H9 (cell line): ENCODE results near the gene WNT10A. TPM values are rescaled to one million over a fixed set of nuclear protein-coding genes. Genes with fewer than 3 reads are reported as not detected.

ENCODE experiments used
- DNase-seq: peaks from one replicate; pipeline ENCODE4 v3.0.0-alpha.2; 2017
- H2AFZ ChIP-seq: one replicate; pipeline ENCODE4 v1.6.1; 2013; ENCODE audit warnings: mild to moderate bottlenecking, low read length, control low read depth, moderate library complexity
- H2AK5ac ChIP-seq: 2 replicates; pipeline ENCODE4 v1.6.1; 2013; ENCODE audit warnings: low read length, control low read depth, mixed read lengths; ENCODE audit not compliant: insufficient read length
- H2BK120ac ChIP-seq: one replicate; pipeline ENCODE4 v1.6.1; 2013; ENCODE audit warnings: low read depth, mild to moderate bottlenecking, low read length, control low read depth, inconsistent platforms; ENCODE audit not compliant: poor library complexity, severe bottlenecking
- H2BK12ac ChIP-seq: 2 replicates; pipeline ENCODE4 v1.6.1; 2013; ENCODE audit warnings: low read length, control low read depth, mixed read lengths, low read depth; ENCODE audit not compliant: insufficient read length
- H2BK15ac ChIP-seq: 2 replicates; pipeline ENCODE4 v1.6.1; 2013; ENCODE audit warnings: low read depth, low read length, control low read depth
- H2BK20ac ChIP-seq: one replicate; pipeline ENCODE4 v1.6.1; 2013; ENCODE audit warnings: low read depth, mild to moderate bottlenecking, low read length, control low read depth, inconsistent platforms; ENCODE audit not compliant: poor library complexity, severe bottlenecking
- H2BK5ac ChIP-seq: 2 replicates; pipeline ENCODE4 v1.6.1; 2013; ENCODE audit warnings: low read length, control low read depth, mixed read lengths; ENCODE audit not compliant: insufficient read length
- H3K14ac ChIP-seq: 2 replicates; pipeline ENCODE4 v1.6.1; 2013; ENCODE audit warnings: low read length, control low read depth; ENCODE audit not compliant: insufficient read depth
- H3K18ac ChIP-seq: 2 replicates; pipeline ENCODE4 v1.6.1; 2013; ENCODE audit warnings: low read depth, mild to moderate bottlenecking, mixed read lengths, low read length, control low read depth; ENCODE audit not compliant: insufficient read length
- H3K23ac ChIP-seq: 2 replicates; pipeline ENCODE4 v1.6.1; 2013; ENCODE audit warnings: low read length, control low read depth, mixed read lengths, low read depth; ENCODE audit not compliant: insufficient read length
- H3K23me2 ChIP-seq: 2 replicates; pipeline ENCODE4 v1.6.1; 2013; ENCODE audit warnings: low read depth, mild to moderate bottlenecking, mixed read lengths, low read length, control low read depth; ENCODE audit not compliant: insufficient read length, poor library complexity, severe bottlenecking
- H3K27ac ChIP-seq: 2 replicates; pipeline ENCODE4 v1.5.1; 2013; ENCODE audit warnings: low read length, control low read depth, mixed read lengths, low read depth; ENCODE audit not compliant: insufficient read length
- H3K27me3 ChIP-seq: 2 replicates; pipeline ENCODE4 v1.6.1; 2013; ENCODE audit warnings: low read length, control low read depth, inconsistent platforms; ENCODE audit not compliant: insufficient read depth
- H3K4ac ChIP-seq: 2 replicates; pipeline ENCODE4 v1.6.1; 2013; ENCODE audit warnings: low read depth, mild to moderate bottlenecking, control low read depth, inconsistent platforms, low read length, moderate library complexity
- H3K4me1 ChIP-seq: 2 replicates; pipeline ENCODE4 v1.6.1; 2013; ENCODE audit warnings: low read length, control low read depth, inconsistent platforms; ENCODE audit not compliant: insufficient read depth
- H3K4me2 ChIP-seq: 2 replicates; pipeline ENCODE4 v1.6.1; 2013; ENCODE audit warnings: low read length, control low read depth, mixed read lengths; ENCODE audit not compliant: insufficient read length, insufficient read depth
- H3K56ac ChIP-seq: 2 replicates; pipeline ENCODE4 v1.6.1; 2013; ENCODE audit warnings: low read depth, mild to moderate bottlenecking, mixed read lengths, low read length, control low read depth; ENCODE audit not compliant: insufficient read length
- H3K79me1 ChIP-seq: 2 replicates; pipeline ENCODE4 v1.6.1; 2013; ENCODE audit warnings: low read depth, mild to moderate bottlenecking, moderate library complexity, low read length, control low read depth, inconsistent platforms; ENCODE audit not compliant: insufficient read depth, poor library complexity, severe bottlenecking
- H3K79me2 ChIP-seq: 2 replicates; pipeline ENCODE4 v1.6.1; 2013; ENCODE audit warnings: low read length, control low read depth, inconsistent platforms; ENCODE audit not compliant: insufficient read depth
- H3K9ac ChIP-seq: 2 replicates; pipeline ENCODE4 v1.6.1; 2013; ENCODE audit warnings: low read length, control low read depth, mixed read lengths; ENCODE audit not compliant: insufficient read length; ENCODE audit errors: extremely low read depth
- H3K9me3 ChIP-seq: one replicate; pipeline ENCODE4 v1.6.1; 2013; ENCODE audit warnings: low read depth, low read length, inconsistent platforms; ENCODE audit not compliant: control insufficient read depth
- H3T11ph ChIP-seq: one replicate; pipeline ENCODE4 v1.6.1; 2013; ENCODE audit warnings: mild to moderate bottlenecking, low read length, control low read depth, inconsistent platforms
- H4K20me1 ChIP-seq: one replicate; pipeline ENCODE4 v1.6.1; 2013; ENCODE audit not compliant: control insufficient read depth, insufficient read length, insufficient read depth
- H4K5ac ChIP-seq: 2 replicates; pipeline ENCODE4 v1.6.1; 2013; ENCODE audit warnings: low read depth, mild to moderate bottlenecking, mixed read lengths, low read length, control low read depth; ENCODE audit not compliant: insufficient read length
- H4K8ac ChIP-seq: replicated peaks from 2 replicates; pipeline ENCODE4 v1.6.1; 2013; ENCODE audit warnings: low read length, control low read depth, mixed read lengths, low read depth; ENCODE audit not compliant: insufficient read length
- H4K91ac ChIP-seq: 2 replicates; pipeline ENCODE4 v1.6.1; 2013; ENCODE audit warnings: low read depth, mild to moderate bottlenecking, moderate library complexity, mixed read lengths, low read length, control low read depth; ENCODE audit not compliant: insufficient read length
- H3K27ac Mint-ChIP-seq, 3 experiments: 2 replicates in 2 of 3; 3 replicates in 1 of 3; pipeline ENCODE4 v1.8.0; 2020 to 2021; ENCODE audit warnings: mixed read lengths in 3 of 3, mild to moderate bottlenecking in 1 of 3, moderate library complexity in 1 of 3
- H3K27me3 Mint-ChIP-seq: 2 replicates; pipeline ENCODE4 v1.8.0; 2021; ENCODE audit warnings: low read depth, mild to moderate bottlenecking, moderate library complexity, mixed read lengths
- H3K36me3 Mint-ChIP-seq, 3 experiments: 2 replicates in 2 of 3; 3 replicates in 1 of 3; pipeline ENCODE4 v1.8.0; 2020 to 2021; ENCODE audit warnings: low read depth in 3 of 3, mixed read lengths in 3 of 3; ENCODE audit not compliant: insufficient read depth in 1 of 3
- H3K4me1 Mint-ChIP-seq, 2 experiments: 2 replicates each; pipeline ENCODE4 v1.8.0; 2020; ENCODE audit warnings: mixed read lengths in 2 of 2
- H3K4me3 Mint-ChIP-seq, 2 experiments: 2 replicates in 1 of 2; 3 replicates in 1 of 2; pipeline ENCODE4 v1.8.0; 2020 to 2021; ENCODE audit warnings: mild to moderate bottlenecking in 2 of 2, mixed read lengths in 2 of 2, moderate library complexity in 1 of 2
- H3K9me3 Mint-ChIP-seq, 2 experiments: 2 replicates in 1 of 2; 3 replicates in 1 of 2; pipeline ENCODE4 v1.8.0; 2020; ENCODE audit warnings: mild to moderate bottlenecking in 2 of 2, mixed read lengths in 2 of 2, moderate library complexity in 1 of 2
- CTCF ChIP-seq: fragments of 200-600 bp; sonication (generic); conservative IDR thresholded peaks from 3 replicates; pipeline ENCODE4 v1.8.0; 2021; ENCODE audit warnings: antibody characterized with exemption, mild to moderate bottlenecking
- WGBS: extraction: QIAGEN DNeasy Blood & Tissue Kit; methylation state at CpG from one replicate; pipeline ENCODE4 v1.1.7; 2013; ENCODE audit warnings: missing lambda C conversion rate, low lambda C conversion rate, mixed read lengths; ENCODE audit not compliant: insufficient read length; ENCODE audit errors: extremely low coverage; 5-methylcytosine and 5-hydroxymethylcytosine counted together
- total RNA-seq: library from RNA; stranded (reverse); gene quantifications from 2 replicates; pipeline ENCODE4 v1.2.1, GENCODE V29; 2021

WNT10A gene
- total RNA-seq, 1 experiment from 2014 or later: not detected

- Histone ChIP-seq H4K91ac (no peak overlapping the region), H2BK12ac (no peak overlapping the region), H2BK5ac (no peak overlapping the region), H3K56ac (no peak overlapping the region), H2BK120ac (no peak overlapping the region), H3K27me3 (peaks cover 78% of the 10 kb centered on the region), H3K79me1 (no peaks in the 10 kb centered on the region), H3K23me2 (no peaks in the 10 kb centered on the region), H3K27ac (no peak overlapping the region), H4K8ac (no peak overlapping the region), H3K9me3 (no peaks in the 10 kb centered on the region), H3K4me2 (no peak overlapping the region), H2AFZ (no peak overlapping the region), H3K9ac (no peak overlapping the region), H3K14ac (no peak overlapping the region), H3K18ac (no peak overlapping the region), H3K79me2 (no peaks in the 10 kb centered on the region), H4K5ac (no peak overlapping the region), H3T11ph (no peak overlapping the region), H2AK5ac (no peak overlapping the region), H3K4me1 (no peaks in the 10 kb centered on the region), H4K20me1 (no peaks in the 10 kb centered on the region), H3K4ac (no peak overlapping the region), H2BK15ac (no peak overlapping the region), H2BK20ac (no peak overlapping the region), H3K23ac (no peak overlapping the region)
- H3K36me3 Mint-ChIP-seq: no peaks in the 10 kb centered on the region; a peak in 1 of 7 replicates
- whole genome bisulfite sequencing: no CpG with 5 or more reads among the region's 3 CpGs
- H3K4me3 Mint-ChIP-seq: no peak overlapping the region
- peaks cover 2 to 8% of the 10 kb centered on the region in 2 experiments; a peak in 2 of 4 replicates for H3K4me1 Mint-ChIP-seq
- peaks cover 97% of the 10 kb centered on the region for H3K27me3 Mint-ChIP-seq
- H3K9me3 Mint-ChIP-seq: peaks cover 4 to 5% of the 10 kb centered on the region in 2 experiments; a peak in 4 of 5 replicates
- TF ChIP-seq CTCF: no peak
- no peak for DNase-seq
- H3K27ac Mint-ChIP-seq: no peak overlapping the region
Observed at GRCh38 chr2:218887079-218887478, 6.4 kb downstream of the WNT10A start.
